ENCODE data around the gene MYEOV. TPM values are rescaled to one million over a fixed set of nuclear protein-coding genes. Genes with fewer than 3 reads are reported as not detected.

MYEOV gene
- total RNA-seq, 2 experiments from 2014 or later: 0.35 TPM; not detected in 1

DNA sequence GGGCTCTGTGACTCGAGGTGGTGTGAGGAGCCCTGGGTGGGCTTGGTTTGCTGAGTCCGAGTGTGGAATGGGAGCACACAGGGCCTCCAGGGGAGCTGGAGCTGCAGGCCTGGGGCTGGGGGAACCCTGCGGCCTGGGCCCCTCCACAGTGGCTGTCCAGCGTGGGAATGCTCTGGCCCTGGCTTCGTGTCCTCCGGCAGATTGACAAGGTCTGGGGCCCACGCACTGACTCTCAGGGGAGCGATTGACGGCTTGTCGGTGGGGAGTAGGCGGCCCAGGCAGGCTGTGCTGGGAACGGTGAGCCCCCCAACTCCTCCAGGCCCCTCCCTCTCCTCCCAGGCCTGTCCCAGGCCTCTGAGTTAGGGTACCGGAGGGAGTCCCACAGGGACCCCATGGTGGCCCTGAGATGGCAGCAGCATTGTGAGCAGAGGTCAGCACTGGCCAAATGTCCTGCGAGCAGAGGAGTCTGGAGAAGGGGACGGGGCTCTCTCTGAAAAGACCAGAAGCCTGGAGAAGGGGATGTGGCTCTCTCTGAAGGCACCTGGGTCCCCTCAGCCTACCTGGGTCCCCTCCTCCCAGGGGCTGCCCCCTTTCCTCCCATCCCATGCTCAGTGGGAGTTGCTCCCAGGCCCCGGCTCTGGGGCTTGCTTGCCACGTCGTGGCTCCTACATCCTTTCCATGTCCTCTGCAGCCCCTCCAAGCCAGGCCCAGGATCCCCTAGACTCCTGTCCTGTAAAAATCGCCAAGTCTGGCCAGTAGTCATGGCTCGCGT, 23.8 kb upstream of the MYEOV start:
- Mint-ChIP-seq H3K27me3 (ENCODE audit: low read depth) (no peaks in the 10 kb centered on the region), H3K4me3 (no peak overlapping the region), H3K9me3 (no peaks in the 10 kb centered on the region), H3K4me1 (ENCODE audit: low read depth) (no peaks in the 10 kb centered on the region), H3K27ac (no peak overlapping the region), H3K36me3 (ENCODE audit: low read depth) (no peaks in the 10 kb centered on the region)
- intact Hi-C loops (cut with micrococcal nuclease): no loop called here
- CTCF ChIA-PET: no interaction called here
- DNase-seq: no peak

DNA sequence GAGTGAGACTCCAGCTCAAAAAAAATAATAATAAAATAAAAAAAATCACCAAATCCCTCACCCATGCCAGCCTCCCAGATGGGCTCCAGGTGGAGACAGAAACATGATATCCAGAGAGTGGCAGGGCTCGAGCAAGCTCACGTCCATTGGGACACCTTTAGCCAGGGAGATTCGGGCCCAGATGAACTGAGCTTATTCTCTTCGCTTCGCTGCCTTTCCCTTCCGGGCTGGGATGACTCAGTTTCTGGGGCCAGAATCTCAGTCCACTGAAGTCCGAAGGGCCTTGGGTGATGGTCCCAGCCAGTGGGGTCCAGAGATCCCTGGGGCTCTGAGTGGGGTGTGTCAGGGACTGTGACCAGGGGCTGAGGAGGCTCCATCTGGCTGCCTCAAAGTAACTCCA, 23.0 kb upstream of the MYEOV start:
- no peaks in the 10 kb centered on the region for H3K27me3 Mint-ChIP-seq (ENCODE audit: low read depth)
- H3K36me3 Mint-ChIP-seq (ENCODE audit: low read depth): no peaks in the 10 kb centered on the region
- H3K27ac Mint-ChIP-seq: no peak overlapping the region
- no peak for DNase-seq
- intact Hi-C loops (cut with micrococcal nuclease): no loop called here
- H3K4me3 Mint-ChIP-seq: no peak overlapping the region
- H3K9me3 Mint-ChIP-seq: no peaks in the 10 kb centered on the region
- H3K4me1 Mint-ChIP-seq (ENCODE audit: low read depth): no peaks in the 10 kb centered on the region
- CTCF ChIA-PET: interaction anchor here (0.6 kb wide), 1 partner anchor 372 kb away, joined by 3 read pairs; no protein-coding TSS in a partner anchor

GRCh38 chr11:69272055-69272454, 21.9 kb upstream of the MYEOV start:
- H3K4me1 Mint-ChIP-seq (ENCODE audit: low read depth): no peaks in the 10 kb centered on the region
- H3K27ac Mint-ChIP-seq: no peak overlapping the region
- intact Hi-C loops (cut with micrococcal nuclease): no loop called here
- CTCF ChIA-PET: no interaction called here
- no peak for DNase-seq
- no peaks in the 10 kb centered on the region for H3K36me3 Mint-ChIP-seq (ENCODE audit: low read depth)
- no peaks in the 10 kb centered on the region for H3K9me3 Mint-ChIP-seq
- H3K27me3 Mint-ChIP-seq (ENCODE audit: low read depth): no peaks in the 10 kb centered on the region
- no peak overlapping the region for H3K4me3 Mint-ChIP-seq

GRCh38 chr11:69272831-69273485, 21.0 kb upstream of the MYEOV start:
- Mint-ChIP-seq H3K36me3 (ENCODE audit: low read depth) (no peaks in the 10 kb centered on the region), H3K27me3 (ENCODE audit: low read depth) (no peaks in the 10 kb centered on the region), H3K4me3 (no peak overlapping the region), H3K9me3 (no peaks in the 10 kb centered on the region), H3K27ac (no peak overlapping the region), H3K4me1 (ENCODE audit: low read depth) (no peaks in the 10 kb centered on the region)
- CTCF ChIA-PET: no interaction called here
- no peak for DNase-seq
- intact Hi-C loops (cut with micrococcal nuclease): no loop called here

- no peaks in the 10 kb centered on the region for H3K4me1 Mint-ChIP-seq (ENCODE audit: low read depth)
- H3K9me3 Mint-ChIP-seq: no peaks in the 10 kb centered on the region
- H3K27me3 Mint-ChIP-seq (ENCODE audit: low read depth): no peaks in the 10 kb centered on the region
- intact Hi-C loops (cut with micrococcal nuclease): no loop called here
- no peak overlapping the region for H3K27ac Mint-ChIP-seq
- CTCF ChIA-PET: no interaction called here
- no peak overlapping the region for H3K4me3 Mint-ChIP-seq
- no peak for DNase-seq
- no peaks in the 10 kb centered on the region for H3K36me3 Mint-ChIP-seq (ENCODE audit: low read depth)
Observed at GRCh38 chr11:69273571-69273970, 20.4 kb upstream of the MYEOV start.

DNA sequence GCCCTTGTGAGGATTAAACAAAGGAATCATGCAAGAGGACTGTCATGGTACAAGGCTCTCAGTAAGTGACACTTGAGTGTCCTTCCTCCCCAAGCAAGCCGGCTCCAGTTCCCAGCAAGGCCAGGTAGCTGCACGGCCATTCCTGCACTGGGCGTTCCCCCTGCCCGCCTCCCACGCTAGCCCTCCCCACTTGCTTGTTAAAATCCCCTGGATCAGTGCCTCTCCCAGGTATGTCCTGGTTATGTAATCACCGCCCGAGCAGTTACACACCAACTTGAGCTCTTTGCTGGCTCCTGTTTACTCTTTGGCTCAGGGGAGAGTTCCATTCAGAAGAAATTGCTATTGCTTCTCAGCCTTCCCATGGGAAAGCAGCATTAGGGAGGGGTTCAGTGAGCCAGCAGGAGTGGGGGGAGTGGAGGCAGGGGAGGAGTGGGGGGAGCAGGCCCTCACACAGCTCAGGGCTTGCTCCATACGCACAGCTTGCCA, 19.4 kb upstream of the MYEOV start:
- H3K9me3 Mint-ChIP-seq: no peaks in the 10 kb centered on the region
- CTCF ChIA-PET: no interaction called here
- no peak overlapping the region for H3K27ac Mint-ChIP-seq
- no peaks in the 10 kb centered on the region for H3K4me1 Mint-ChIP-seq (ENCODE audit: low read depth)
- DNase-seq: no peak
- no peak overlapping the region for H3K4me3 Mint-ChIP-seq
- no peaks in the 10 kb centered on the region for H3K27me3 Mint-ChIP-seq (ENCODE audit: low read depth)
- intact Hi-C loops (cut with micrococcal nuclease): no loop called here
- no peaks in the 10 kb centered on the region for H3K36me3 Mint-ChIP-seq (ENCODE audit: low read depth)

- intact Hi-C loops (cut with micrococcal nuclease): no loop called here
- Mint-ChIP-seq H3K4me3 (no peak overlapping the region), H3K27ac (no peak overlapping the region), H3K4me1 (ENCODE audit: low read depth) (no peaks in the 10 kb centered on the region), H3K27me3 (ENCODE audit: low read depth) (no peaks in the 10 kb centered on the region), H3K9me3 (no peaks in the 10 kb centered on the region), H3K36me3 (ENCODE audit: low read depth) (no peaks in the 10 kb centered on the region)
- no peak for DNase-seq
- CTCF ChIA-PET: no interaction called here
Observed at GRCh38 chr11:69275178-69275577, 18.8 kb upstream of the MYEOV start.

DNA sequence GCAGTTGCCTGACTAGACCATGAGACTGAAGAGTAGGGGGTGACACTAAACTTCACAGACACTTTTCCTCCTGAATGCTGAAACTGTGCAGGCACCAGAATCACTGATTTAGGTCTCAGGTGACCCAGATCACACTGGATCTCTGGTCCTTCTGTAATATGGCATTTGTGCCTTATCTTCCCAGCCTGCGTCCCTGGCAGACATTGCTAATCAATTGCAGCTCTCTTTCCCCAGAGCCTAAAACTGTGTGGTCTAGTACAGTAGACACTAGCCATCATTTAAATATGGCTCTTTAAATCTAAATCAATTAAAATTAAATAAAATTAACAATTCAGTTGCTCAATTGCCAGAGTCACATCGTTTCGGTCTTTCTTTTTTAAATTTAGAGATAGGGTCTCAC, 17.8 kb upstream of the MYEOV start:
- Mint-ChIP-seq H3K4me3 (no peak overlapping the region), H3K27me3 (ENCODE audit: low read depth) (no peaks in the 10 kb centered on the region)
- CTCF ChIA-PET: interaction anchor here (0.6 kb wide), 2 partner anchors 123 to 466 kb away, joined by 3 to 6 read pairs; no protein-coding TSS in a partner anchor

DNA sequence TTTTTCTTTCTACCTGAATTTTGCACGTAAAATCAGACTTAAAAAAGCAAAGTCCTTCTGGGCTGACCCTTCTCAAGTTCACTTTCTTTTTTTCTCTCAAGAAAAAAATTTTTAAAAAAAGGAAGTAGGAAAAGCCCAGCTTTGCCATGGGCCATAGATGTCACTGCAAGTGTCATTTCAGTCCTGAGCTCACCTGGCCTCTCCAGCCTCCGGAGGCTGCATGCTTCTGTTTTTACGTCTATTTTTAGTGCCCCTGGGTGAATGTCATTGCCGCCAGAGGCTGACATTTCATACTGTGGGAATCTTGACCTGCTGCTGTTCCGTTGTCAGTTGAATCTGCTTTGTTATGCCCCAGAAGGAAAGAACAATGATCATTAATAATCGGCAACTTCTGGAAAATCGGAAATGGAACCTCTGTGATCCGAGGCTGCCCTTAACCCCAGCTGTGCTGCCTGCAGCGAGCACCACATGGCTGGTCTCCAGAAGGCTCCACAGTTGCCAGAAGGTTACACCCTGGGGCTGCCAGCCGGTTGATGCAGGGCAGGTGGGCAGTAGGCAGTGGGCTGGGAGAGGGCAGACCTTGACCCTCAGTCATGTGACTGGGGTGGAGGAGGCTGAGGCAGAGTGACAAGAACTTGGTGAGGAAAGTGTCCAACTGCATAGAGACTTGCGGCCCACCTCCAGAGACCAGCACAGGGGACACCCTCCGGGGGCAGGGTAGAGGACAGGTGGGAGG, 16.7 kb upstream of the MYEOV start:
- Mint-ChIP-seq H3K36me3 (ENCODE audit: low read depth) (no peaks in the 10 kb centered on the region), H3K4me3 (no peak overlapping the region), H3K9me3 (no peaks in the 10 kb centered on the region), H3K27ac (no peak overlapping the region), H3K4me1 (ENCODE audit: low read depth) (no peaks in the 10 kb centered on the region), H3K27me3 (ENCODE audit: low read depth) (no peaks in the 10 kb centered on the region)
- no peak for DNase-seq
- CTCF ChIA-PET: no interaction called here
- intact Hi-C loops (cut with micrococcal nuclease): no loop called here

More for the DNA sequence above, 17.8 kb upstream of the MYEOV start:
- Mint-ChIP-seq H3K4me1 (ENCODE audit: low read depth) (no peaks in the 10 kb centered on the region), H3K36me3 (ENCODE audit: low read depth) (no peaks in the 10 kb centered on the region), H3K9me3 (no peaks in the 10 kb centered on the region), H3K27ac (no peak overlapping the region)
- no peak for DNase-seq
- intact Hi-C loops (cut with micrococcal nuclease): no loop called here

- CTCF ChIA-PET: no interaction called here
- intact Hi-C loops (cut with micrococcal nuclease): no loop called here
Observed at GRCh38 chr11:69278091-69278867, 15.7 kb upstream of the MYEOV start.

DNA sequence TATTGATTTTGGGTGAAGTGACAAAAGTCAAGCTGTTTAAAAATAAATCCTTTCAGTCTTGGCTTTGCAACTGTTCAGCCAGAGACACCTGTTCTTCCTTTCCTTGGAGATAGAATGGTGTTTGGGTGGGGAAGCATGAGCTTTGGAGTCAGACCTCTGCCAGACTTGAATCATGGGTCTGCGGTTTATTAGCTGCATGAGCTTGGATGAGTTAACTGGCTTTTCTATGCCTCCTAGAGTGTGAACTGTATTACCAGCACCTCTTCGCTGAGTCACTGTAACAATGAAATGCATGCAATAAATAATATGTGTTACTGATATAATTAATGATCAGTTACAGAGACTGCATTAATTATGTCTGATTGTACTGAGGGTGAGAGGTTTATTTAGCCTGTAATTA, 13.5 kb upstream of the MYEOV start:
- Mint-ChIP-seq H3K4me1 (ENCODE audit: low read depth) (no peaks in the 10 kb centered on the region), H3K4me3 (no peak overlapping the region), H3K27ac (no peak overlapping the region), H3K27me3 (ENCODE audit: low read depth) (no peaks in the 10 kb centered on the region), H3K9me3 (no peaks in the 10 kb centered on the region), H3K36me3 (ENCODE audit: low read depth) (no peaks in the 10 kb centered on the region)
- intact Hi-C loops (cut with micrococcal nuclease): no loop called here
- no peak for DNase-seq
- CTCF ChIA-PET: interaction anchor here (0.6 to 1.3 kb wide), 2 partner anchors 12 to 521 kb away, joined by 3 read pairs; no protein-coding TSS in a partner anchor

More at GRCh38 chr11:69278091-69278867, 15.7 kb upstream of the MYEOV start:
- DNase-seq: no peak
- H3K4me3 Mint-ChIP-seq: no peak overlapping the region
- no peaks in the 10 kb centered on the region for H3K4me1 Mint-ChIP-seq (ENCODE audit: low read depth)
- H3K27ac Mint-ChIP-seq: no peak overlapping the region
- H3K27me3 Mint-ChIP-seq (ENCODE audit: low read depth): no peaks in the 10 kb centered on the region
- H3K36me3 Mint-ChIP-seq (ENCODE audit: low read depth): no peaks in the 10 kb centered on the region
- no peaks in the 10 kb centered on the region for H3K9me3 Mint-ChIP-seq

DNA sequence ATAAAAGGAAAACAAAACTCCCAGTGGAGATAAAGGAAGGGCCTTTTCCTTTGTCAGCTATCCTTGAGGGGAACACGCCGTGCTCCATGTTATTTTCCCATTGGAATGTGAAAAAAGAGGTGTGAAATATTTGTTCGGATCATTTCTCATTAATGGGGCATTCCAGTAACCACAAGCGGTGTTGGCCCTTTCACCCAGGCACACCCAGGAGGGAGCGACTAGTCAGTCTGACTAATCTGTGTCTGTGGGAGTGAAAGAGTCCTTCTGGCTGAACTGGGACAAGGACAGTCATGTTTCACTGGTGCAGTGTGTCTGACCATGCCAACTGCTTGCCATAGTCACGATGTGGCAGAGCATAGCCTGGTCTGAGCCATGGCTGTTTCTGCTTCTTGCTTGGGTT, 13.0 kb upstream of the MYEOV start:
- no peaks in the 10 kb centered on the region for H3K36me3 Mint-ChIP-seq (ENCODE audit: low read depth)
- CTCF ChIA-PET: interaction anchor here (0.6 to 1.3 kb wide), 2 partner anchors 12 to 520 kb away, joined by 3 read pairs; no protein-coding TSS in a partner anchor

More for the DNA sequence above, 13.0 kb upstream of the MYEOV start:
- Mint-ChIP-seq H3K4me3 (no peak overlapping the region), H3K9me3 (no peaks in the 10 kb centered on the region), H3K27ac (no peak overlapping the region), H3K4me1 (ENCODE audit: low read depth) (no peaks in the 10 kb centered on the region), H3K27me3 (ENCODE audit: low read depth) (no peaks in the 10 kb centered on the region)
- intact Hi-C loops (cut with micrococcal nuclease): no loop called here
- no peak for DNase-seq

All from activated naive CD4-positive, alpha-beta T cell treated with anti-CD3 and anti-CD28 coated beads for 36 hours (primary cell).